Measurements from ENCODE around the gene PLEKHG2. TPM values are rescaled to one million over a fixed set of nuclear protein-coding genes. Genes with fewer than 3 reads are reported as not detected.

Gene PLEKHG2
- total and polyA plus RNA-seq, 9 of the 15 experiments (the other 6 are each of a cell fraction or from before 2014, with no cell fraction given), result 0.98 to 45.7 (median 9.8) TPM

- H3K27me3 ChIP-seq (ENCODE audit: control insufficient read depth in 2 of 2, insufficient read depth in 2 of 2, low read length in 2 of 2), result no peaks in the 10 kb centered on the region
- H3K9ac ChIP-seq (ENCODE audit: insufficient read depth in 1 of 2, low read depth in 2 of 2, low read length in 2 of 2), result no peak overlapping the region
- FAIRE-seq (no peak), ATAC-seq (no peak; the same call in 2 of the 3 replicates), DNase-seq (ENCODE audit: extremely low read depth in 1 of 4, low spot score in 3 of 4) (no peak)
- H3K9me3 ChIP-seq (replicated peaks; ENCODE audit: control insufficient read depth, insufficient read depth, low read depth, low read length), result no peaks in the 10 kb centered on the region
- ChIA-PET POLR2A (interaction anchor here (0.7 to 1.2 kb wide), 3 partner anchors 13 to 155 kb away, joined by 3 read pairs; no protein-coding TSS in a partner anchor), CTCF (ENCODE audit: low intra/inter-chr PET ratio) (no interaction called here)
- peaks cover 21 to 29% of the 10 kb centered on the region in 2 experiments for H3K4me1 ChIP-seq (replicated peaks in 1 of 2; ENCODE audit: control insufficient read depth in 2 of 2, insufficient read depth in 2 of 2, low read length in 2 of 2)
- peaks cover 7% of the 10 kb centered on the region for H3K79me2 ChIP-seq (ENCODE audit: control insufficient read depth, insufficient read depth, low read length)
- peaks cover 98% of the 10 kb centered on the region for H3K36me3 ChIP-seq (ENCODE audit: control insufficient read depth, insufficient read depth, low read length)
- peaks cover 13% of the 10 kb centered on the region for H3K9me1 ChIP-seq (ENCODE audit: control insufficient read depth, insufficient read depth, low read length)
- H3K4me2 ChIP-seq (ENCODE audit: insufficient read depth, low read length), result no peak overlapping the region
- in situ Hi-C loops (cut with MboI), result no loop called here
- H4K20me1 ChIP-seq (replicated peaks; ENCODE audit: control insufficient read depth, insufficient read depth, low read length), result peaks cover 30% of the 10 kb centered on the region
- no peak overlapping the region for H3K4me3 ChIP-seq
- intact Hi-C loops (cut with micrococcal nuclease), result no loop called here
- WGBS (ENCODE audit: insufficient coverage, low coverage, missing lambda C conversion rate), result 54% methylated on average over 3 of the region's 9 CpGs
- TF ChIP-seq ZBTB49 (CRISPR knock-in tag; IDR thresholded peaks at IDR 0.05; ENCODE audit: borderline replicate concordance) (no peak), POLR2G (IDR thresholded peaks at IDR 0.05; ENCODE audit: low read depth, low read length) (peak; percentile 16; the same call in 1 of the 2 replicates), NFIX (CRISPR knock-in tag; IDR thresholded peaks at IDR 0.05; ENCODE audit: low read depth) (no peak)
- no peak overlapping the region for H2AFZ ChIP-seq (ENCODE audit: low read depth, low read length)
- H3K27ac ChIP-seq (ENCODE audit: extremely low read depth, low read depth, low read length), result no peak overlapping the region
- TSS peak; percentile 36 for BruUV-seq (replicated peaks)
Measured at GRCh38 chr19:39384839-39385568, 27.5 kb upstream of the PLEKHG2 start.
